DMS79 treated with DMSO at 0.1 percent for 48 hours (cell line): ENCODE results near the gene SLC25A22.

Source experiments
- DNase-seq: peaks from one replicate; lab custom pipeline; 2025; lab: John Stamatoyannopoulos, UW

SLC25A22 gene

DNA sequence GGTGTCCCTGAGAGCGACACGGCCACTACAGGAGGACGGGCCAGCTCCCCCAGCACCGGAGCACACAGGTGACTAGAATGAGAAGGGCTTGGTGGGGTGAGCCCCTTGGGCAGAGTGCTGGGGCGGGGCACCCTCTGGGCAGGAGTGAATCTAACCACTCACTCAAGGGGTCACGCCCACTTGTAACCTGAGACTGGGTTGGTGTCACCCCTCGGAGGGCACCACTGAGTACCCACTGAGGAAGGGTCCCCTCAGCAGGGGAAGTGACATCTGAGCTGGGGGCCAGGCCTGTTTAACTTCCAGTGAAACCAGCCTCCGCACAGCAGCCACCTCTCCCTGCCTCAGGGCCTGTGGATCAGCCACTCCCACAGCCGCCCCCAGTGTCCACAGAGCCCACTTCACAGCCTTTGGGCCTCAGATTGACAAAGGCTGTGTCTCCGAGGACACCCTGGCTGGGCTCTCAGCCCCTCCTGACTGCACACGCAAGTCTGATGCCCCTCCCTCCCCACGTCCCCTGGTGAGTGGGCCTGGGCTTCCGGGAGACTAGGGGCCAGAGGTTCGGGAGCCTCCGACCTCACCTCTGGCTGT, 26.4 kb downstream of the SLC25A22 start:
- DNase-seq, result no peak

DNA sequence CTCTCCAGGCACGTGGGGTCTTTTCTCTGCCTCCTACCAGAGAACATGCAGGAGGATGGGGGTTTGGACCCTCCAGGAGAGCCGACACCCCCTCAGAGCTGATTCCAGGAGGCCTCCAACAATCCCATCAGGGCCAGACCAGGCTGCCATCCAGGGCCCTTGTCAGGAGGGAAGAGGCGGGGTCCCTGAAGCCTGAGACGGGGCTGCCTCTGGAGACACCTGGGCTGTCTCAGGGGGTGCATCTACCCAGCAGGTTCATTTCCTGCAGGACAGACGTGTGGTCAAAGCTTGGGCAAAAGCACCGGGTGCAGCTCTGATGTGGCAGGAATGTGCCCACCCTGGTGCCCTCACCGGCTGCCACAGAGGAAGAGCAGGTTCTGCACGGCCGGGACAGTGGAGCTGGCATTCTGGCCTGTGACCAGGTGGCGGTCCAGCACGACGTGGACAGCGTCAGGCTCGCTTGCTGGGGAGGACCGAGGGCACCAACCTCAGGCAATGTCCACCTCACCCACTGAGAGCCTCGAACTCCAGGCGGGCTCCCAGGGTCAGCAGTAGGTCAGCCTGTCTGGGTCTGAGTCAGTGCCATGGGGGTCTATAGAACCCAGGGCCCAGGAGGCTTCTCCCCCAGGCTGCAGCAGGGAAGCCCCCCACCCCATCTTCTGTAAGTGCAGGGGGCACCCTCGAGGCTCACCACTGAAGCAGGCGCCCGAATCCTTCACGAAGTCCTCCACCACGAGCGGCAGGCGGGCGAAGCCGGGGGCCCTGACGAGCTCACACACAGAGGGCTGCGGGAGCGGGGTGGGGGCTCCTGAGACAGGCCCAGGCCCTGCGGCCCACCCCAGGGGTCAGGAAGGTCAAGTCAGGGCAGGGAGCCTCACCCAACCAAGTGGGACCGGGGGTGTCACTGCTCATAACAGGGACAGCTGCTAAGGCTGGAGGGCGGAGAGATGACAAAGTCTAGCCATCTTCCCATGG, 27.2 kb downstream of the SLC25A22 start:
- DNase-seq, result no peak

GRCh38 chr11:769887-770641, 28.0 kb downstream of the SLC25A22 start:
- no peak for DNase-seq

GRCh38 chr11:767238-767637, 30.8 kb downstream of the SLC25A22 start:
- no peak for DNase-seq

GRCh38 chr11:766936-767210, 31.2 kb downstream of the SLC25A22 start:
- no peak for DNase-seq

DNA sequence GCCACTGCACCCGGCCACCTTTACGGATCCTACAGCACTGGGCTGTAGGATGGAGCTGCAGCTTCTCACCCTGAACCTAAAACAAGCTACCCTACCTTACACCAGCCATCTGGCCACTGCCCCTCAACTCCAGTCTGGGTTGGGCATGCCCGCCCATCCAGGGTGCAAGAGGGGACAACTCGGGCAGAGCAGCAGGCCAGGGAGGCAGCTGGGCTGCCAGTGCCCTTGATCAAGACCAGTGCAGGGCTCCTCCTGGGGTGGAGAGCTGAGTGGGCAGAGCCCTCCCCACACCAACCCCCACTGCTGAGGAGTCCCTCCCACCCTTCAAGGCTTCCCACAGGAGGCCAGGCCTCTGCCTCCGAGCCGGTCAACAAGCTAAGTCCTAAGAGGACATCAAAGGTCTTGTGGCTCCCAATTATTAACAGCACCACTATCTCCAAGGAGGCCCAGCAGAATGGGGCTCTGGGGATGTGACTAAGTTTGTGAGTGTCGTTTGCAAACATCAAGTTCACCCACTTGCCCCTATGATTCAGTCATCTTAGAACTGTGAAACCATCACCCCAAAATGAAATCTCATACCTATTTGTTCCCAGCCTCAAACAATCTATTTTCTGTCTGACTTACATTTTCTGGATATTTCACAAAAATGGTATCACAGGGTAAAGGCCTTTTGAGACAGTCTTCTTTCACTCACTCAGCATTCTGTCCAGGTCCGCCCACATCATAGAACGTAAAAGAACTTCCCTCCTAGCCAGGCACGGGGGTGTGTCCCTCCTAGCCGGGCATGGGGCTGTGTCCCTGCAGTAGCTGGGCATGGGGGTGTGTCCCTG, 31.8 kb downstream of the SLC25A22 start:
- DNase-seq, result no peak

DNA sequence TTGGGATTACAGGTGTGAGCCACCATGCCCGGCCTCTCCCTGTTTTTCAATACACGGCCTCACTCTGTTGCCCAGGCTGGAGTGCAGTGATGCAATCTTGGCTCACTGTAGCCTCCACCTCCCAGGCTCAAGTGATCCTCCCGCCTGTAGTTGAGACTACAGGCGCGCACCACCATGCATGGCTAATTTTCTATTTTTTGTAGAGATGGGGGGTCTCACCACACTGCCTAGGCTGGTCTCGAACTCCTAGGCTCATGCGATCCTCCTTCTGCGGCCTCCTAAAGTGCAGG, 32.3 kb downstream of the SLC25A22 start:
- no peak for DNase-seq

- DNase-seq, result no peak
These were observed 32.9 kb downstream of the SLC25A22 start for GRCh38 chr11:765025-765801.

DNA sequence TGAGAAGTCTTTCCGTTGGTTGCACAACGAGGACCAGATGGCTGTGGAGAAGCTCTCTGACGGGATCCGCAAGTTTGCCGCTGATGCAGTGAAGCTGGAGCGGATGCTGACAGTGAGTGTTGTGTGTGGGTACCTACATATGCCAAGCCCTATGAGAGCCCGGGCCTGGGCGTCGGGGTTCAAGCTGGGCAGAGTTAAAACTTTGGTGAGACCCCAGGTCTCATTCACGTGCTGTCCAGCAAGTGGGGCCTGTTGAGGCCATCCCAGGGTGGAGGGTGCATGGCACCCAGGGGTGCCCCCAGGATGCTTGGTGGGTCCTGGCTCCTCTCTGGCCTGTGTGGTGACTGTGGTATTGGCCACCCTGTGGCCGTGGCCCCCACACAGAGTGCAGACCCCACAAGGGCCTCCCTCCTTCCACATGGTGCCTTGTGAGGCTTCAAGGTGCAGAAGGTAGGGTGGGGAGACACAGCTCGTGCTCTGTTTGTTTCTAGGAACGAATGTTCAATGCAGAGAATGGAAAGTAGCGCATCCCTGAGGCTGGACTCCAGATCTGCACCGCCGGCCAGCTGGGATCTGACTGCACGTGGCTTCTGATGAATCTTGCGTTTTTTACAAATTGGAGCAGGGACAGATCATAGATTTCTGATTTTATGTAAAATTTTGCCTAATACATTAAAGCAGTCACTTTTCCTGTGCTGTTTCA, 33.6 kb downstream of the SLC25A22 start:
- DNase-seq, result no peak

- DNase-seq, result no peak
These were observed 34.3 kb downstream of the SLC25A22 start for GRCh38 chr11:763549-764321.

- no peak for DNase-seq
These were observed 35.0 kb downstream of the SLC25A22 start for GRCh38 chr11:763073-763463.

DNA sequence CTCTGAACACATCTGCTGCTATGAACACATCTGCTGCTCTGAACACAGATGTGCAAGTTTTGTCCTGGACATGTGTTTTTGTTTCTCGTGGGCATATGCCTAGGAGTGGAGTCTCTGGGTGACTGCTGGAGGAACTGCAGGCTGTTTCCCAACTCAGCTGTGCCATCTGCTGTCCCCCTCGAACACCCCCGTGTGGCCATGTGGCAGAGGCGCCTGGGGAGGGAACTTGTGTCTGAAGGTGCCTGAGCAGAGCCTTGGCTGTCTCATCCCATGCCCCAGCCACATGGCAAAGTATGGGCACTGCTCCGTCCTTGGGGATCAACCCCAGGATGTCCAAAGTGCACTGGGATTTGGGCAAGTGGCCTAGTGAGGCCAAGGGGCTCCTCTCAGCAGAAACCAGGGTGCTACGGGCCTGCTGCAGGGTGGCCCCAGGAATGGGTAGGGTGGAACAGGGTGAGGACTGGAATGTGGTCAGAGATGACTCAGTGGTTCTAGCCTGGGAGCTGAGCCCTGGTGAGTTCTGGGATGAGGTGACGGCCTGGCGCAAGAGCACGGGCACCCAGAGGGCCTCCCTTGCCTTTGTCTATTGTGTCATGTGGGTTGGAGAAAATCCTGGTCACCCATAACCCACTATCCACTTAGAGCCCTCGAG, 35.5 kb downstream of the SLC25A22 start:
- no peak for DNase-seq

DNA sequence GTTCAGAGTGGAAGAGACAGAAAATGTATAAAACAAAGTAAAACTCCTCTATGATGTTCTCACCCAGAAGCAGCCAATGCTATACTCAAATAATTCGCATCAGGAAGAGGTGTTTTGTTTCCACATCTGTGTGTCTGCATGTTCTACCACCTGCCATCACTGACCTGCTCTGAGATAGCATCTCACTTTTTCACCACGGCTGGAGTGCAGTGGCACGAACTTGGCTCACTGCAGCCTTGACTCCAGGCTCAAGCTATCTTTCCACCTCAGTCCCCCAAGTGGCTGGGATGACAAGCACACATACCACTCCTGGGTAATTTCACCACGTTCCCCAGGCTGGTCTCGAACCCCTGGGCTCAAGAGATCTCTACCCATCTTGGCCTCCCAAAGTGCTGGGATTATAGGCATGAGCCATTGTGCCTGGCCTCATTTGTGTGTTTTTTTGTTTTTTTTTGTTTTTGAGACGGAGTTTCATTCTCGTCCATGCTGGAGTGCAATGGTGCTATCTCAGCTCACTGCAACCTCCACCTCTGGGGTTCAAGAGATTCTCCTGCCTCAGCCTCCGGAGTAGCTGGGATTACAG, 36.5 kb downstream of the SLC25A22 start:
- no peak for DNase-seq

- DNase-seq, result no peak
These were observed 37.8 kb downstream of the SLC25A22 start for GRCh38 chr11:760236-760635.

GRCh38 chr11:749731-750130, 48.4 kb downstream of the SLC25A22 start:
- DNase-seq, result no peak

- DNase-seq, result no peak
These were observed 50.1 kb downstream of the SLC25A22 start for GRCh38 chr11:748007-748359.

- DNase-seq, result peak; percentile 50
These were observed 50.7 kb downstream of the SLC25A22 start, which contains the start of gene TALDO1 for GRCh38 chr11:747158-748006. TALDO1 (plus strand) TSS chr11:747464; CDS start chr11:747482, 18 bp downstream.
